ENCODE measurements around the gene POLG.

The POLG gene

DNA sequence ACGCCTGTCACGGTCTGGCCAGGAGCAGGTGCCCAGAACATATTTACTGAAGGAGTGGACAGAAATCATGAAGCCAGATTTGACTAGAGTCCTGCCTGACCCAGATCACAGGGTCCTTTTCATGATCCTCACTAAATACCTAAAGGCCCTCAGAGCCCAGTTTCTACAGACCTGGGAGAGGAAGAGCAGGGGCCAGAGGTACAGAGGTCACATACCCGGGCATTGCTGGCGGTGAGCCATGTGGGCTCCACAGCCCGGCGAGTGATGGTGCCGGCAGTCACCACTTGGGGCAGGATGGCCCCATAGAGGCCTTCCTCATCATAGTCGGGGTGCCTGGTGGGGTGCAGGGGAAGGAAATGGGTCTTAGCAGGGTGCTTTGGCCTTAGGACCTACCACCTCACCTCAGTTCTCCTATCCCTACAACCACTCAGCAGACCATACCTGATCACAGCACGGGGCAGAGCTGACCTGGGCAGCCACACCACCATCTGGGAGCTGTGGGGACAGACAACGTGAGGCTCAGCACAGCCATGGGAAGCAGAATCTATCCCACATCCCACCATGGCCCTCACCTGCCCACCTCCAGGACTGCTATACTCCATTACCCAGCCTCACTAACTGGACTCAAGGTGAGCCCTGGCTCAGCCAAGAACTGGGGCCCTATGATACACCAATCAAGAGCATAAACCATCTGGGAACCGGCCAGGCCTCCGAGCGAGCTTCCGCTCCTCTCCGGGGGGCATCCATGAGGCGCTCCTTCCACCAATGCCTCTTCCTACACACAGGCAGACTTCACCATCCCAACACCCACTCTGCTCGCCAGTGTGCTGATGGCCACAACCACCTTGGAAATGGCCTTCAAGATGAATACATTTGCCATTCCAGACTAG, 12.9 kb downstream of the POLG start:
- Histone ChIP-seq H3K36me3 (ENCODE audit: insufficient read depth, low read length) (peaks cover 100% of the 10 kb centered on the region), H3K4me3 (ENCODE audit: low read length) (no peak overlapping the region), H2AFZ (ENCODE audit: low read depth, low read length) (no peak overlapping the region), H3K4me1 (ENCODE audit: insufficient read depth, low read length) (no peaks in the 10 kb centered on the region), H3K9me3 (ENCODE audit: low read length) (no peaks in the 10 kb centered on the region), H3K27me3 (ENCODE audit: insufficient read depth, low read length) (no peaks in the 10 kb centered on the region)

- Histone ChIP-seq H3K4me3 (ENCODE audit: low read length) (no peak overlapping the region), H3K4me1 (ENCODE audit: insufficient read depth, low read length) (no peaks in the 10 kb centered on the region), H2AFZ (ENCODE audit: low read depth, low read length) (no peak overlapping the region), H3K36me3 (ENCODE audit: insufficient read depth, low read length) (peaks cover 100% of the 10 kb centered on the region), H3K9me3 (ENCODE audit: low read length) (no peaks in the 10 kb centered on the region), H3K27me3 (ENCODE audit: insufficient read depth, low read length) (no peaks in the 10 kb centered on the region)
These were observed 14.4 kb downstream of the POLG start for GRCh38 chr15:89320200-89320599.

- Histone ChIP-seq H3K4me3 (ENCODE audit: low read length) (no peak overlapping the region), H3K4me1 (ENCODE audit: insufficient read depth, low read length) (no peaks in the 10 kb centered on the region), H3K27me3 (ENCODE audit: insufficient read depth, low read length) (no peaks in the 10 kb centered on the region), H2AFZ (ENCODE audit: low read depth, low read length) (no peak overlapping the region), H3K9me3 (ENCODE audit: low read length) (no peaks in the 10 kb centered on the region), H3K36me3 (ENCODE audit: insufficient read depth, low read length) (peaks cover 100% of the 10 kb centered on the region)
These were observed 14.9 kb downstream of the POLG start for GRCh38 chr15:89319678-89320077.

DNA sequence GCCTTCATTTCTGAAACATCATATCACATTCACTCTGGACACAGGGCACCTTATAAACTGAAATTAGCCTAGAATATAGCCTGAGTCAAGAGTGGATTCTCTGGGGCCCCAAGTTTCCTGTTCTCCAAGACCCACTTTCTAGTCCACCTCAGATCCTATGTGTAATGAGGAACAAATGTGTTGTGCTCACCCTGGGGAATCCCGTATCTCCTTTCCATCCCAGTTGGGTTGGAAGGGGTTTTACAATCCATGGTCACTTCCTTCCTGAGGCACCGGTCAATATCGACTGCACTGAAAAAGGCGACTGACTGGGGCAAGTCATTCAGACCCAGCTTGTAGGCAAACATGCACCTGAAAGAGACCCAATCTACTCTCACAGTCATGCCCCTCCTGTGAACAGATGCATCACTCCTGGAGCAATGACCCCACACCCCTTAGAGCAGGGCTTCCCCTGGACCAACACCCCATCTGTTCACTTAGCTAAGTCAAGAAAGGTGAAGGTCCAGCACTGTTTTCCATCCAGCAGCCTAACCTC, 17.4 kb downstream of the POLG start:
- Histone ChIP-seq H3K36me3 (ENCODE audit: insufficient read depth, low read length) (peaks cover 92% of the 10 kb centered on the region), H3K4me3 (ENCODE audit: low read length) (no peak overlapping the region), H2AFZ (ENCODE audit: low read depth, low read length) (no peak overlapping the region), H3K9me3 (ENCODE audit: low read length) (no peaks in the 10 kb centered on the region), H3K27me3 (ENCODE audit: insufficient read depth, low read length) (no peaks in the 10 kb centered on the region), H3K4me1 (ENCODE audit: insufficient read depth, low read length) (no peaks in the 10 kb centered on the region)

- H3K4me1 ChIP-seq (ENCODE audit: insufficient read depth, low read length), result no peaks in the 10 kb centered on the region
- no peaks in the 10 kb centered on the region for H3K27me3 ChIP-seq (ENCODE audit: insufficient read depth, low read length)
- no peak overlapping the region for H2AFZ ChIP-seq (ENCODE audit: low read depth, low read length)
- no peaks in the 10 kb centered on the region for H3K9me3 ChIP-seq (ENCODE audit: low read length)
- no peak overlapping the region for H3K4me3 ChIP-seq (ENCODE audit: low read length)
- H3K36me3 ChIP-seq (ENCODE audit: insufficient read depth, low read length), result peaks cover 90% of the 10 kb centered on the region
These were observed 18.1 kb downstream of the POLG start for GRCh38 chr15:89316504-89316903.

- no peaks in the 10 kb centered on the region for H3K4me1 ChIP-seq (ENCODE audit: insufficient read depth, low read length)
- peaks cover 83% of the 10 kb centered on the region for H3K36me3 ChIP-seq (ENCODE audit: insufficient read depth, low read length)
- H3K9me3 ChIP-seq (ENCODE audit: low read length), result no peaks in the 10 kb centered on the region
- no peaks in the 10 kb centered on the region for H3K27me3 ChIP-seq (ENCODE audit: insufficient read depth, low read length)
- no peak overlapping the region for H3K4me3 ChIP-seq (ENCODE audit: low read length)
- no peak overlapping the region for H2AFZ ChIP-seq (ENCODE audit: low read depth, low read length)
These were observed 19.2 kb downstream of the POLG start for GRCh38 chr15:89315375-89315929.

- H3K4me1 ChIP-seq (ENCODE audit: insufficient read depth, low read length), result no peaks in the 10 kb centered on the region
- H3K9me3 ChIP-seq (ENCODE audit: low read length), result no peaks in the 10 kb centered on the region
- H3K4me3 ChIP-seq (ENCODE audit: low read length), result no peak overlapping the region
- no peaks in the 10 kb centered on the region for H3K27me3 ChIP-seq (ENCODE audit: insufficient read depth, low read length)
- peaks cover 79% of the 10 kb centered on the region for H3K36me3 ChIP-seq (ENCODE audit: insufficient read depth, low read length)
- no peak overlapping the region for H2AFZ ChIP-seq (ENCODE audit: low read depth, low read length)
These were observed 24.6 kb downstream of the POLG start for GRCh38 chr15:89309993-89310392.

DNA sequence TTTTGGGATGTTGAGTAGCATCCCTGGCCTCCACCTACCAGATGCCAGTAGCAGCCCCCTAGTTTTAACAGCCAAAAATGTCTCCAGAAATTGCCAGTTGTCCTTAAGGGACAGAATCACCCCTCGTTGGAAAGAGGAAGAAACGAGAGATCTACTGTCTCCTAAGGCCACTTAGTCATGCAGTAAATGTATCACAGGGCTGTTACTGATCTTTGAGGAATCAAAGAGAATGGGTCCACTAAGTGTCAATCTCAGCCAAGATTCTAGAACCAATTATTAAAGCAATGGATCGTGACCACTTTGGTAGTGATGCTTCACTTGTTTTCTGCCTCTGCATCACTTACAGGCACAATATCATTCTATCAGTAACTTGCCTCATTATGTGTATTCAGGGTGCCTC, 26.4 kb downstream of the POLG start:
- H3K36me3 ChIP-seq (ENCODE audit: insufficient read depth, low read length), result peaks cover 77% of the 10 kb centered on the region
- no peaks in the 10 kb centered on the region for H3K4me1 ChIP-seq (ENCODE audit: insufficient read depth, low read length)
- no peaks in the 10 kb centered on the region for H3K27me3 ChIP-seq (ENCODE audit: insufficient read depth, low read length)
- no peak overlapping the region for H3K4me3 ChIP-seq (ENCODE audit: low read length)
- H3K9me3 ChIP-seq (ENCODE audit: low read length), result no peaks in the 10 kb centered on the region
- no peak overlapping the region for H2AFZ ChIP-seq (ENCODE audit: low read depth, low read length)

DNA sequence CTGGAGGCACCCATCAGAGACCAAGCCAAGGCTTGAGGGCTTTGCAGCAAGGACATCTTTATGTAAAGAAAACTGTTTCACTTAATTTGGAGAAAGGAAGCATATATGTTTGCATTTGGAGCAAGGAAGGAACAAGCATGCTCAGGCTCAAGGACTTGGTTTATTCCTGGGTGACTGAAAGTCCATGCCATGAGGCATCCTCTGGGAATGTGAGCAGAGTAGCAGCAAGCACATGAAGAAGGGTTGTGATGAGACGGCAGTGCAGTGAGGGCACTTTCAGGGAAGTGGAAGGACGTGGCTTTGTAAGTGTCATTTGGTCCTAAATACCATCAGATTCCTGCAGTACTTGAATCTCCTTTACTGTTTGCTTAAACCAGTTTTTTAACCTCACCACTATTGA, 26.8 kb downstream of the POLG start:
- peaks cover 81% of the 10 kb centered on the region for H3K36me3 ChIP-seq (ENCODE audit: insufficient read depth, low read length)
- no peaks in the 10 kb centered on the region for H3K9me3 ChIP-seq (ENCODE audit: low read length)
- no peaks in the 10 kb centered on the region for H3K4me1 ChIP-seq (ENCODE audit: insufficient read depth, low read length)
- H3K27me3 ChIP-seq (ENCODE audit: insufficient read depth, low read length), result no peaks in the 10 kb centered on the region
- H3K4me3 ChIP-seq (ENCODE audit: low read length), result no peak overlapping the region
- H2AFZ ChIP-seq (ENCODE audit: low read depth, low read length), result no peak overlapping the region

- peaks cover 79% of the 10 kb centered on the region for H3K36me3 ChIP-seq (ENCODE audit: insufficient read depth, low read length)
- H2AFZ ChIP-seq (ENCODE audit: low read depth, low read length), result no peak overlapping the region
- no peak overlapping the region for H3K4me3 ChIP-seq (ENCODE audit: low read length)
- H3K9me3 ChIP-seq (ENCODE audit: low read length), result no peaks in the 10 kb centered on the region
- H3K4me1 ChIP-seq (ENCODE audit: insufficient read depth, low read length), result no peaks in the 10 kb centered on the region
- no peaks in the 10 kb centered on the region for H3K27me3 ChIP-seq (ENCODE audit: insufficient read depth, low read length)
These were observed 27.5 kb downstream of the POLG start for GRCh38 chr15:89307046-89307587.

DNA sequence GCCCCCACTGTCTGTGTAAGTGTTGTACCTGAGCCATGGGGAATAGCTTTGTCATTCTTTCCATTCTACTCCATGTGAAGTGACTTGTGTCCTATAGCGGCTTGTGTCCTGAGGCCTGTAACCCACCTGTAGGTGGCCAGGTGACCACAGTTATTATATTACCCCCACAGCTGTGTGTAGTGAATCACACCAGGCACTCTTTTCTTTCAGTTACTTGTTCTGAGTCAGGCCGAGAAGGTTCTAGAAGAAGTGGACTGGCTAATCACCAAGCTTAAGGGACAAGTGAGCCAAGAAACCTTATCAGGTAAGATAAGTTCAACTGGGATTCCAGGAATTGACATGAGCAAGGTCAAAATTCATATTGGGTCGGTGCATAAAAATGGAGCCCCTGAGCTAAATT, 29.2 kb downstream of the POLG start:
- H3K4me1 ChIP-seq (ENCODE audit: insufficient read depth, low read length), result no peaks in the 10 kb centered on the region
- H3K27me3 ChIP-seq (ENCODE audit: insufficient read depth, low read length), result no peaks in the 10 kb centered on the region
- no peaks in the 10 kb centered on the region for H3K9me3 ChIP-seq (ENCODE audit: low read length)
- no peak overlapping the region for H2AFZ ChIP-seq (ENCODE audit: low read depth, low read length)
- no peak overlapping the region for H3K4me3 ChIP-seq (ENCODE audit: low read length)
- peaks cover 88% of the 10 kb centered on the region for H3K36me3 ChIP-seq (ENCODE audit: insufficient read depth, low read length)

DNA sequence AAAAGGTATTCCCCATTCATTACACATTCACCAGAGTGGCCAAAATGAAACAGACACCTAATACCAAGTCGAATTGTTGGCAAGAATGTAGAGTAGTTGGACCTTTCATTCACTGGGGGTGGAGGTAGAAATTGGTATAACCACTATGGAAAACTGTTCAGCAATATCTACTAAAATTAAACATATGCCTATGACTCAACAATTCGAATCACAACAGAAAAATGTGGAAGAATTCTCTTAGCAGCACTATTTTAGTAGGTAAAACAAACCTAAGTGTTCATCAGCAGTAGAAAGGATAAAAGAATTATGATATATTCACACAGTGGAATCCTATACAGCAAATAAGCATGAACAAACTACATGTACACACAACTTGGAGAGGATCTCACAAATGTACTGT, 30.6 kb downstream of the POLG start:
- H3K36me3 ChIP-seq (ENCODE audit: insufficient read depth, low read length), result peaks cover 82% of the 10 kb centered on the region
- no peak overlapping the region for H2AFZ ChIP-seq (ENCODE audit: low read depth, low read length)
- no peaks in the 10 kb centered on the region for H3K4me1 ChIP-seq (ENCODE audit: insufficient read depth, low read length)
- H3K4me3 ChIP-seq (ENCODE audit: low read length), result no peak overlapping the region
- H3K27me3 ChIP-seq (ENCODE audit: insufficient read depth, low read length), result no peaks in the 10 kb centered on the region
- H3K9me3 ChIP-seq (ENCODE audit: low read length), result no peaks in the 10 kb centered on the region

DNA sequence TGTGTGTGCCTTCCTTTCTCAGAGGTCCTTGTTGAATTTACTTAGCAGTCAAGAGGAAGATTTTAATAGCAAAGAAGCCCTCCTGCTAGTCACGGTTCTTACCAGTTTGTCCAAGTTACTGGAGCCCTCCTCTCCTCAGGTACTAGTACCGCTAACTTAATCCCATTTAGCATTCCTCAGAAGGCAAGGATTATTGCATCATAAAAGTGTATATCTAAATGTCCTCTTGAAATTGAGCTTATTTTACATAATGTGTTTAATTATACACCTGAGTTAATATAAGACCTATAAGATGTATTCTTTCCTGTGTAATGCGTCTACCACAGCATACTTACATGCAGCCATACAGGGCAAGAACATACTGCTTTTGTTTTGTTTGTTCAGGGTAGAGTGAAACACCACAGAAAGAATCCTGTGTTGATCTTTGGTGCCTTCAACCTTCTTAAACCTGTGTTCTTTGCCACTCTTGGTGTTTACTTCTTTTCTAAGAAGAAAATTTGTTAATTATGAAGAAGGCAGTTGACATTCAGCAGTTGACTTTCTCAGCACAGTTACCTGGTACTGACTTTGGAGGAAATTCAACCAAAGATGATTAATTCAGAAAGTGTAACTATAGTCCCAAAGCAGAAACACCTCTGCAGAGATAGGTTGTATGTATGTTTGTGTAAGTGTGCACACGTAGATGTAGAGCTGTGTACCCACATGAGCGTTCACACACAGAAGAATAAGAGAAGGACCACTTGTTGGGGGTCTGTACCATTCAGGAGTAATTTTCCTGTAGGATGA, 33.1 kb downstream of the POLG start:
- no peaks in the 10 kb centered on the region for H3K9me3 ChIP-seq (ENCODE audit: low read length)
- no peak overlapping the region for H3K4me3 ChIP-seq (ENCODE audit: low read length)
- no peaks in the 10 kb centered on the region for H3K4me1 ChIP-seq (ENCODE audit: insufficient read depth, low read length)
- no peaks in the 10 kb centered on the region for H3K27me3 ChIP-seq (ENCODE audit: insufficient read depth, low read length)
- no peak overlapping the region for H2AFZ ChIP-seq (ENCODE audit: low read depth, low read length)
- H3K36me3 ChIP-seq (ENCODE audit: insufficient read depth, low read length), result peaks cover 60% of the 10 kb centered on the region
